Breast epithelium (tissue), 3 donors: Measurements from ENCODE around the gene RMND1.

Experiments
- CTCF ChIP-seq, 3 donors: fragments of 450-650 bp; IDR thresholded peaks; one replicate each; pipeline ENCODE4 v1.5.1; 2016 to 2017; ENCODE audit warnings: antibody characterized with exemption in 3 of 3, mild to moderate bottlenecking in 3 of 3, moderate library complexity in 3 of 3
- POLR2A ChIP-seq: fragments of 450-650 bp; IDR thresholded peaks from one replicate; pipeline ENCODE4 v1.6.1; 2016; ENCODE audit warnings: antibody characterized with exemption, mild to moderate bottlenecking, moderate library complexity
- POLR2AphosphoS5 ChIP-seq, 3 donors: sonication (generic); formaldehyde crosslinking; IDR thresholded peaks; one replicate each; pipeline ENCODE4 v1.6.1; 2017; ENCODE audit warnings: antibody characterized with exemption in 3 of 3

- no peak for TF ChIP-seq POLR2AphosphoS5 (IDR thresholded peaks at IDR 0.05)
- TF ChIP-seq CTCF (IDR thresholded peaks at IDR 0.05): no peak
- TF ChIP-seq POLR2A: no peak
These were observed 66.7 kb downstream of the RMND1 start for GRCh38 chr6:151385177-151385576.
